ENCODE data around the gene UAP1L1. TPM values are rescaled to one million over a fixed set of nuclear protein-coding genes. Genes with fewer than 3 reads are reported as not detected.

UAP1L1 gene
- total and polyA plus RNA-seq, 9 of the 15 experiments (the other 6 are each of a cell fraction or from before 2014, with no cell fraction given): 0.20 to 8.6 (median 3.7) TPM

DNA sequence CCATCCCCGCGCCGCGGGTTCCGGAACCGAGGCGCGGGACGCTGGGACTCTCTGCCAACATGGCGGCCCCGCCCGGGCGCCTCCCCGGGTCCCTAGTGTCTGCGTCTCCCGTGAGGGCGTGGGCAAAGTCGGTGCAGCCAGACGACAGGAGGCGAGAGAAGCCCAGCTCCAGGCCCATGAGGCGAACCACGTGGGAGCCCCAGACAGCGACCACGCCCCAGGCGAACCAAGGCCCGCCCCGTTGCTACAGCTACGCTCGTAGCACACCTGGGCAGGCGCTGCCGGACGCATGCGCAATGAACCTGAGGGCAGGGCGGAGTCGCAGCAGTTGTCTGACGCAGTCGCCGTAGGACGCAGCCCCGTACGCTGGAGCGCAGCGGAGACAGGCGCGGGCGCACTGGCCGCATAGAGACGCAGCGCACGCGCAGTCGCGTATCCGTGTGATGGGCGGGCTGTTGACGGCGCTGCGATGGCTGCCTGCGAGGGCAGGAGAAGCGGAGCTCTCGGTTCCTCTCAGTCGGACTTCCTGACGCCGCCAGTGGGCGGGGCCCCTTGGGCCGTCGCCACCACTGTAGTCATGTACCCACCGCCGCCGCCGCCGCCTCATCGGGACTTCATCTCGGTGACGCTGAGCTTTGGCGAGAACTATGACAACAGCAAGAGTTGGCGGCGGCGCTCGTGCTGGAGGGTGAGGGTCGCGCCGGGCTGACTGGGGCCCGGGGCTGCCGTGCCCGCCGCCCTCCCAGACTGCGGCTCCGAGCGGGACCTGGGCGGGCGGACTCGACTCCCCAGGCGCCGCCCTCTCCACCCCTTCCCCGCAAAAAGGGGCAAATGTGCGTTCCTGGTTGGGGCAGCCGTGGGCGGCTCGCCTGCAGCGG lies 9.5 kb downstream of the UAP1L1 start, which contains the start of gene MAN1B1 (continued):
- TF ChIP-seq FOXA3 (CRISPR knock-in tag; conservative IDR thresholded peaks at IDR 0.05 in 1 of 2, IDR thresholded peaks at IDR 0.05 in 1 of 2) (0 out of 4 replicates have a peak, but pooled peaks of 1 of the 2 experiments have one; percentile 21), PML (IDR thresholded peaks at IDR 0.05; ENCODE audit: low read length) (peak; percentile 0; the same call in 1 of the 2 replicates), NFYB (IDR thresholded peaks at IDR 0.05; ENCODE audit: extremely low read depth, insufficient read length) (no peak), RBM34 (IDR thresholded peaks at IDR 0.05; ENCODE audit: borderline replicate concordance, insufficient read depth, low read length) (no peak; the same call in 1 of the 2 replicates), PTTG1 (tag; IDR thresholded peaks at IDR 0.05; ENCODE audit: low read depth) (no peak), XRCC5 (IDR thresholded peaks at IDR 0.05; ENCODE audit: low read depth, low read length) (0 out of 2 replicates have a peak, but pooled peaks have one; percentile 43), MAZ (CRISPR knock-in tag; conservative IDR thresholded peaks at IDR 0.05 in 1 of 2, IDR thresholded peaks at IDR 0.05 in 1 of 2) (peak in 1 of 2 experiments; percentile 38; a peak in 1 of 4 replicates), ZFPM2 (CRISPR knock-in tag; IDR thresholded peaks at IDR 0.05) (no peak), POLR3A (IDR thresholded peaks at IDR 0.05; ENCODE audit: borderline replicate concordance, extremely low read depth, insufficient read depth, insufficient read length) (no peak), KLF1 (tag; IDR thresholded peaks at IDR 0.05) (peak; percentile 95), ARID2 (IDR thresholded peaks at IDR 0.05) (no peak), ZNF24 (IDR thresholded peaks at IDR 0.05) (peak; percentile 100), ZNF174 (CRISPR knock-in tag; IDR thresholded peaks at IDR 0.05) (no peak)
- TF ChIP-seq, protein P1, sequence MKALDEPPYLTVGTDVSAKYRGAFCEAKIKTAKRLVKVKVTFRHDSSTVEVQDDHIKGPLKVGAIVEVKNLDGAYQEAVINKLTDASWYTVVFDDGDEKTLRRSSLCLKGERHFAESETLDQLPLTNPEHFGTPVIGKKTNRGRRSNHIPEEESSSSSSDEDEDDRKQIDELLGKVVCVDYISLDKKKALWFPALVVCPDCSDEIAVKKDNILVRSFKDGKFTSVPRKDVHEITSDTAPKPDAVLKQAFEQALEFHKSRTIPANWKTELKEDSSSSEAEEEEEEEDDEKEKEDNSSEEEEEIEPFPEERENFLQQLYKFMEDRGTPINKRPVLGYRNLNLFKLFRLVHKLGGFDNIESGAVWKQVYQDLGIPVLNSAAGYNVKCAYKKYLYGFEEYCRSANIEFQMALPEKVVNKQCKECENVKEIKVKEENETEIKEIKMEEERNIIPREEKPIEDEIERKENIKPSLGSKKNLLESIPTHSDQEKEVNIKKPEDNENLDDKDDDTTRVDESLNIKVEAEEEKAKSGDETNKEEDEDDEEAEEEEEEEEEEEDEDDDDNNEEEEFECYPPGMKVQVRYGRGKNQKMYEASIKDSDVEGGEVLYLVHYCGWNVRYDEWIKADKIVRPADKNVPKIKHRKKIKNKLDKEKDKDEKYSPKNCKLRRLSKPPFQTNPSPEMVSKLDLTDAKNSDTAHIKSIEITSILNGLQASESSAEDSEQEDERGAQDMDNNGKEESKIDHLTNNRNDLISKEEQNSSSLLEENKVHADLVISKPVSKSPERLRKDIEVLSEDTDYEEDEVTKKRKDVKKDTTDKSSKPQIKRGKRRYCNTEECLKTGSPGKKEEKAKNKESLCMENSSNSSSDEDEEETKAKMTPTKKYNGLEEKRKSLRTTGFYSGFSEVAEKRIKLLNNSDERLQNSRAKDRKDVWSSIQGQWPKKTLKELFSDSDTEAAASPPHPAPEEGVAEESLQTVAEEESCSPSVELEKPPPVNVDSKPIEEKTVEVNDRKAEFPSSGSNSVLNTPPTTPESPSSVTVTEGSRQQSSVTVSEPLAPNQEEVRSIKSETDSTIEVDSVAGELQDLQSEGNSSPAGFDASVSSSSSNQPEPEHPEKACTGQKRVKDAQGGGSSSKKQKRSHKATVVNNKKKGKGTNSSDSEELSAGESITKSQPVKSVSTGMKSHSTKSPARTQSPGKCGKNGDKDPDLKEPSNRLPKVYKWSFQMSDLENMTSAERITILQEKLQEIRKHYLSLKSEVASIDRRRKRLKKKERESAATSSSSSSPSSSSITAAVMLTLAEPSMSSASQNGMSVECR (CRISPR knock-in tag; IDR thresholded peaks at IDR 0.05): peak; percentile 73; the same call in 1 of the 2 replicates
- TF ChIP-seq, protein P2, sequence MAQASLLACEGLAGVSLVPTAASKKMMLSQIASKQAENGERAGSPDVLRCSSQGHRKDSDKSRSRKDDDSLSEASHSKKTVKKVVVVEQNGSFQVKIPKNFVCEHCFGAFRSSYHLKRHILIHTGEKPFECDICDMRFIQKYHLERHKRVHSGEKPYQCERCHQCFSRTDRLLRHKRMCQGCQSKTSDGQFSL (CRISPR knock-in tag; IDR thresholded peaks at IDR 0.05): no peak
- TF ChIP-seq, protein P2 (tag; IDR thresholded peaks at IDR 0.05): no peak
- TF ChIP-seq, protein P3, sequence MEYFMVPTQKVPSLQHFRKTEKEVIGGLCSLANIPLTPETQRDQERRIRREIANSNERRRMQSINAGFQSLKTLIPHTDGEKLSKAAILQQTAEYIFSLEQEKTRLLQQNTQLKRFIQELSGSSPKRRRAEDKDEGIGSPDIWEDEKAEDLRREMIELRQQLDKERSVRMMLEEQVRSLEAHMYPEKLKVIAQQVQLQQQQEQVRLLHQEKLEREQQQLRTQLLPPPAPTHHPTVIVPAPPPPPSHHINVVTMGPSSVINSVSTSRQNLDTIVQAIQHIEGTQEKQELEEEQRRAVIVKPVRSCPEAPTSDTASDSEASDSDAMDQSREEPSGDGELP (CRISPR knock-in tag; IDR thresholded peaks at IDR 0.05; ENCODE audit: borderline replicate concordance): peak; percentile 95
- TF ChIP-seq, protein P4, sequence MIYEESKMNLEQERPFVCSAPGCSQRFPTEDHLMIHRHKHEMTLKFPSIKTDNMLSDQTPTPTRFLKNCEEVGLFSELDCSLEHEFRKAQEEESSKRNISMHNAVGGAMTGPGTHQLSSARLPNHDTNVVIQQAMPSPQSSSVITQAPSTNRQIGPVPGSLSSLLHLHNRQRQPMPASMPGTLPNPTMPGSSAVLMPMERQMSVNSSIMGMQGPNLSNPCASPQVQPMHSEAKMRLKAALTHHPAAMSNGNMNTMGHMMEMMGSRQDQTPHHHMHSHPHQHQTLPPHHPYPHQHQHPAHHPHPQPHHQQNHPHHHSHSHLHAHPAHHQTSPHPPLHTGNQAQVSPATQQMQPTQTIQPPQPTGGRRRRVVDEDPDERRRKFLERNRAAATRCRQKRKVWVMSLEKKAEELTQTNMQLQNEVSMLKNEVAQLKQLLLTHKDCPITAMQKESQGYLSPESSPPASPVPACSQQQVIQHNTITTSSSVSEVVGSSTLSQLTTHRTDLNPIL (CRISPR knock-in tag; IDR thresholded peaks at IDR 0.05): no peak

Measured in K562 (cell line).